ENCODE results near the gene MS4A10.

DNA sequence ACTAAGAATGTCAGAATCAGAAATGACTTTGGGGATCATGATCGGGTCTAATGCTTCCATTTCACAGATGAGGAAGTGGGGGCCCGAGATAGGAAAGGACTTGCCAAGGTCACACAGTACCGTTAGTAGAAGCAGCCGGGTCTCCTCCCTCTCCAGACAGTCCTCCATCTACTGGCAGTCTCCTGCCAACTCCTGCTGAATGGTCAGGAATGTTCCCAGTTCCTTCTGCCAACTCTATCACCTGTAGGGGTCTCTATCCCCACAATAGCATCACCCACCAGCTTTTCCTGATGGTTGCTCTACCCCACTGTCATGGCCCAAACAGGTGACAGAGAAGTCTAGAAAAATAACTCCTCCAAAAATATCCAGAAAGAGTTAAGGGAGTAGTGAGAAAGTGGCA is 32.9 kb downstream of the MS4A10 start:
- TF ChIP-seq, protein P1, sequence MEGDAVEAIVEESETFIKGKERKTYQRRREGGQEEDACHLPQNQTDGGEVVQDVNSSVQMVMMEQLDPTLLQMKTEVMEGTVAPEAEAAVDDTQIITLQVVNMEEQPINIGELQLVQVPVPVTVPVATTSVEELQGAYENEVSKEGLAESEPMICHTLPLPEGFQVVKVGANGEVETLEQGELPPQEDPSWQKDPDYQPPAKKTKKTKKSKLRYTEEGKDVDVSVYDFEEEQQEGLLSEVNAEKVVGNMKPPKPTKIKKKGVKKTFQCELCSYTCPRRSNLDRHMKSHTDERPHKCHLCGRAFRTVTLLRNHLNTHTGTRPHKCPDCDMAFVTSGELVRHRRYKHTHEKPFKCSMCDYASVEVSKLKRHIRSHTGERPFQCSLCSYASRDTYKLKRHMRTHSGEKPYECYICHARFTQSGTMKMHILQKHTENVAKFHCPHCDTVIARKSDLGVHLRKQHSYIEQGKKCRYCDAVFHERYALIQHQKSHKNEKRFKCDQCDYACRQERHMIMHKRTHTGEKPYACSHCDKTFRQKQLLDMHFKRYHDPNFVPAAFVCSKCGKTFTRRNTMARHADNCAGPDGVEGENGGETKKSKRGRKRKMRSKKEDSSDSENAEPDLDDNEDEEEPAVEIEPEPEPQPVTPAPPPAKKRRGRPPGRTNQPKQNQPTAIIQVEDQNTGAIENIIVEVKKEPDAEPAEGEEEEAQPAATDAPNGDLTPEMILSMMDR (IDR thresholded peaks at IDR 0.05) = no peak
- no peak for TF ChIP-seq POLR2AphosphoS5 (IDR thresholded peaks at IDR 0.05)
- TF ChIP-seq POLR2A (IDR thresholded peaks at IDR 0.05) = no peak

Measured in breast epithelium (tissue), 3 donors.